NCI-H2196 treated with DMSO at 0.1 percent for 48 hours (cell line): ENCODE data around the gene STXBP5.

ENCODE experiments used
- DNase-seq: peaks from one replicate; lab custom pipeline; 2025; ENCODE audit not compliant: unreplicated experiment; lab: John Stamatoyannopoulos, UW

Gene STXBP5

GRCh38 chr6:147204060-147204785 is at the start of gene STXBP5:
Gene STXBP5 (plus strand): TSS chr6:147204417. CDS start chr6:147204533, 116 bp downstream.
- DNase-seq: peak; percentile 8

- peak; percentile 18 for DNase-seq
Measured at GRCh38 chr6:147154454-147154853, 49.8 kb upstream of the STXBP5 start.

GRCh38 chr6:147156218-147156617 is 48.0 kb upstream of the STXBP5 start:
- DNase-seq: no peak

GRCh38 chr6:147156799-147157382 is 47.3 kb upstream of the STXBP5 start:
- DNase-seq: no peak

- no peak for DNase-seq
Measured at GRCh38 chr6:147157930-147158329, 46.3 kb upstream of the STXBP5 start.

GRCh38 chr6:147158881-147159280 is 45.3 kb upstream of the STXBP5 start:
- no peak for DNase-seq

GRCh38 chr6:147159536-147160374 is 44.5 kb upstream of the STXBP5 start:
- DNase-seq: no peak

GRCh38 chr6:147160593-147160992 is 43.6 kb upstream of the STXBP5 start:
- no peak for DNase-seq

GRCh38 chr6:147161253-147161973 is 42.8 kb upstream of the STXBP5 start:
- DNase-seq: no peak

GRCh38 chr6:147161974-147162495 is 42.2 kb upstream of the STXBP5 start:
- DNase-seq: no peak

- no peak for DNase-seq
Measured at GRCh38 chr6:147164761-147165160, 39.5 kb upstream of the STXBP5 start.

GRCh38 chr6:147166360-147166944 is 37.8 kb upstream of the STXBP5 start:
- no peak for DNase-seq

- no peak for DNase-seq
Measured at GRCh38 chr6:147166992-147167391, 37.2 kb upstream of the STXBP5 start.

GRCh38 chr6:147167576-147168461 is 36.4 kb upstream of the STXBP5 start:
- no peak for DNase-seq

GRCh38 chr6:147169529-147169928 is 34.7 kb upstream of the STXBP5 start:
- no peak for DNase-seq

- DNase-seq: no peak
Measured at GRCh38 chr6:147170269-147170668, 33.9 kb upstream of the STXBP5 start.

GRCh38 chr6:147173140-147173539 is 31.1 kb upstream of the STXBP5 start:
- DNase-seq: no peak

- DNase-seq: no peak
Measured at GRCh38 chr6:147173675-147174308, 30.4 kb upstream of the STXBP5 start.

GRCh38 chr6:147176795-147177194 is 27.4 kb upstream of the STXBP5 start:
- no peak for DNase-seq
